Panc1 (cell line): ENCODE data around the gene ADCY2. TPM values are rescaled to one million over a fixed set of nuclear protein-coding genes. Genes with fewer than 3 reads are reported as not detected.

Source experiments
- ATAC-seq: fragments of 200-7000 bp; cut with Tn5 transposase; 2 replicates; pipeline ENCODE4 v1.9.1; 2020; ENCODE audit warnings: mild to moderate bottlenecking, moderate library complexity
- BruUV-seq: library from RNA; stranded (reverse); fragments of 400-500 nt; replicated peaks from 2 replicates; lab custom pipeline; 2021; lab: Mats Ljungman, UMichigan
- CTCF ChIA-PET: fragments of 300-600 bp; sonication (Branson Sonifier 250); formaldehyde crosslinking; loops from one replicate; lab custom pipeline; 2022; ENCODE audit warnings: antibody characterized with exemption; lab: Charles Lee
- POLR2A ChIA-PET: fragments of 300-600 bp; sonication (Branson Sonifier 250); formaldehyde crosslinking; loops from one replicate; lab custom pipeline; 2022; ENCODE audit warnings: antibody characterized with exemption; lab: Charles Lee
- DNase-seq: peaks from one replicate; pipeline ENCODE4 v3.0.0-alpha.2; 2010; ENCODE audit warnings: low read depth, low spot score
- H3K27ac ChIP-seq: 2 replicates; pipeline ENCODE4 v1.5.1; 2011; ENCODE audit warnings: mild to moderate bottlenecking, low read length, inconsistent platforms
- H3K27me3 ChIP-seq: fragments of 200-500 bp; sonication (Bioruptor generic); 2 replicates; pipeline ENCODE4 v1.6.0; 2014; ENCODE audit warnings: low read length, inconsistent platforms; ENCODE audit not compliant: control insufficient read depth, insufficient read depth
- H3K36me3 ChIP-seq: fragments of 200-500 bp; sonication (Bioruptor generic); 2 replicates; pipeline ENCODE4 v1.5.1; 2014; ENCODE audit warnings: inconsistent platforms, mild to moderate bottlenecking, low read length, moderate library complexity; ENCODE audit not compliant: control insufficient read depth, insufficient read depth
- H3K4me1 ChIP-seq: 2 replicates; pipeline ENCODE4 v1.5.1; 2011; ENCODE audit warnings: inconsistent platforms, mild to moderate bottlenecking, low read length, moderate library complexity; ENCODE audit not compliant: control insufficient read depth, insufficient read depth
- H3K4me3 ChIP-seq, 2 experiments: 2 replicates each; pipeline ENCODE4 v1.5.1; 2011 to 2012; ENCODE audit warnings: low read depth in 2 of 2, low read length in 2 of 2, mild to moderate bottlenecking in 2 of 2, inconsistent platforms in 1 of 2, moderate library complexity in 1 of 2
- H3K9me3 ChIP-seq: fragments of 200-500 bp; sonication (Bioruptor generic); 2 replicates; pipeline ENCODE4 v1.5.1; 2014; ENCODE audit warnings: low read depth, mild to moderate bottlenecking, inconsistent platforms, low read length, moderate library complexity; ENCODE audit not compliant: control insufficient read depth, insufficient read depth
- POLR2AphosphoS5 ChIP-seq: IDR thresholded peaks from 2 replicates; pipeline ENCODE4 v1.6.1; 2012; ENCODE audit warnings: mild to moderate bottlenecking, low read depth, low read length, moderate library complexity
- SIN3A ChIP-seq: IDR thresholded peaks from 2 replicates; pipeline ENCODE4 v1.6.1; 2012; ENCODE audit warnings: low read depth, mild to moderate bottlenecking, low read length, moderate library complexity, borderline replicate concordance; ENCODE audit not compliant: insufficient read depth
- TCF7L2 ChIP-seq: IDR thresholded peaks from 2 replicates; pipeline ENCODE4 v1.6.1; 2011; ENCODE audit warnings: mild to moderate bottlenecking, low read depth, low read length, inconsistent platforms
- in situ Hi-C: cut with HindIII; loops from 2 replicates; pipeline ENCODE4 v1.10.0; 2016; ENCODE audit warnings: low sequenced_read_pairs, low pct_unique_long_range_greater_than_20kb
- intact Hi-C: fragments of 100-400 bp; cut with micrococcal nuclease; formaldehyde crosslinking; loops from one replicate; pipeline ENCODE4 v1.10.0; 2022; ENCODE audit not compliant: unreplicated experiment
- total RNA-seq: library from RNA; stranded (reverse); gene quantifications from one replicate; pipeline ENCODE4 v1.2.1, GENCODE V29; 2021; ENCODE audit not compliant: unreplicated experiment
- TF ChIP-seq, protein P1 (sequence below): fragments of 450-650 bp; IDR thresholded peaks from 2 replicates; pipeline ENCODE4 v1.5.1; 2017; ENCODE audit warnings: mild to moderate bottlenecking
- TF ChIP-seq, protein P2 (sequence below), 2 experiments: IDR thresholded peaks; 2 replicates each; pipeline ENCODE4 v1.6.1; 2011 to 2012; ENCODE audit warnings: low read depth in 2 of 2, control low read depth in 1 of 2, low read length in 1 of 2, mild to moderate bottlenecking in 1 of 2, moderate library complexity in 1 of 2; ENCODE audit not compliant: insufficient read depth in 1 of 2

Gene ADCY2
- total RNA-seq, 1 experiment from 2014 or later, result 0.13 TPM

DNA sequence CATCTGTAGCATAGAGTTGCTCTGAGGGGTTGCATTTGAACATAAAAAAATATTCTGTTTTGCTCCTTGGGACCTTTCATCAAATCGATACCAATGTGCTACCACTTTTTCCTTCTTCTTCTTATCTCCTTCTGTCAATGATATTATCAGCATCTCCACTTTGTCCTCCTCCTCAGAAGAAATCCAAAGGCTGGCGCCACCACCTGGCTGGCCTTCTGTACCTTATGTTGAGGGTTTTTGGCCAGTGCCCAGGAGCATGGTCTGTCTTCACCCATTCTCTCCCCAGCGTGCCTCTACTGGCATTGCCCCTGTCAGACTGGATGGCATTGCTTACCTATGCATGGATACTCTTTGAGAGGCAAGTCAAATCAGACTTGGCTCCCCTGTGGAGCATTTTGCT is 287.8 kb downstream of the ADCY2 start:
- Histone ChIP-seq H3K4me3 (no peak overlapping the region), H3K4me1 (no peaks in the 10 kb centered on the region), H3K9me3 (no peaks in the 10 kb centered on the region), H3K27me3 (no peaks in the 10 kb centered on the region), H3K27ac (no peak overlapping the region), H3K36me3 (no peaks in the 10 kb centered on the region)
- CTCF ChIA-PET, result no interaction called here
- DNase-seq, result no peak
- intact Hi-C loops (no loop called here), in situ Hi-C loops (no loop called here)
- POLR2A ChIA-PET, result no interaction called here
- BruUV-seq, result no TSS peak
- TF ChIP-seq POLR2AphosphoS5, result no peak
- TF ChIP-seq SIN3A, result no peak
- TF ChIP-seq, protein P1, sequence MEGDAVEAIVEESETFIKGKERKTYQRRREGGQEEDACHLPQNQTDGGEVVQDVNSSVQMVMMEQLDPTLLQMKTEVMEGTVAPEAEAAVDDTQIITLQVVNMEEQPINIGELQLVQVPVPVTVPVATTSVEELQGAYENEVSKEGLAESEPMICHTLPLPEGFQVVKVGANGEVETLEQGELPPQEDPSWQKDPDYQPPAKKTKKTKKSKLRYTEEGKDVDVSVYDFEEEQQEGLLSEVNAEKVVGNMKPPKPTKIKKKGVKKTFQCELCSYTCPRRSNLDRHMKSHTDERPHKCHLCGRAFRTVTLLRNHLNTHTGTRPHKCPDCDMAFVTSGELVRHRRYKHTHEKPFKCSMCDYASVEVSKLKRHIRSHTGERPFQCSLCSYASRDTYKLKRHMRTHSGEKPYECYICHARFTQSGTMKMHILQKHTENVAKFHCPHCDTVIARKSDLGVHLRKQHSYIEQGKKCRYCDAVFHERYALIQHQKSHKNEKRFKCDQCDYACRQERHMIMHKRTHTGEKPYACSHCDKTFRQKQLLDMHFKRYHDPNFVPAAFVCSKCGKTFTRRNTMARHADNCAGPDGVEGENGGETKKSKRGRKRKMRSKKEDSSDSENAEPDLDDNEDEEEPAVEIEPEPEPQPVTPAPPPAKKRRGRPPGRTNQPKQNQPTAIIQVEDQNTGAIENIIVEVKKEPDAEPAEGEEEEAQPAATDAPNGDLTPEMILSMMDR, result no peak
- no peak for ATAC-seq

DNA sequence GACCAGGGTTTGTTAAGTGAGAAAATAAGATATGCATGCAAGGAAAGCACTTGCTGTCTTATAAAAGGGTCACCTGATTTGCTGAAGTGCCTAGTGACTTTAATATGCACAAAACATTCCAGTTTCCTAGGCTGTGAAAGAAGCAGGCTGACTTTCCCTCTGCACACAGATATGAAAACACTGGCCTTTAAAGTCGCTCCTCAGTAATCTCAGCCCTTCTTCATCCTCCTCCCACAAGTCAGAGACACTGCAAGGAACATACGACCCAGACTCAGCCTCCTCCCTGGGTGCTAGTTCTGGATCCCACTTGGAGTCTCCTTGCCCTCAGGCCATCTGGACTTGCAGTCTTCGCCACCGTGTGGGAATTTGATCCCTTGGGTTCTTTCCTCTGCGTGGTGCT is 288.9 kb downstream of the ADCY2 start:
- TF ChIP-seq POLR2AphosphoS5, result no peak
- TF ChIP-seq, protein P1, result no peak
- TF ChIP-seq, protein P2, sequence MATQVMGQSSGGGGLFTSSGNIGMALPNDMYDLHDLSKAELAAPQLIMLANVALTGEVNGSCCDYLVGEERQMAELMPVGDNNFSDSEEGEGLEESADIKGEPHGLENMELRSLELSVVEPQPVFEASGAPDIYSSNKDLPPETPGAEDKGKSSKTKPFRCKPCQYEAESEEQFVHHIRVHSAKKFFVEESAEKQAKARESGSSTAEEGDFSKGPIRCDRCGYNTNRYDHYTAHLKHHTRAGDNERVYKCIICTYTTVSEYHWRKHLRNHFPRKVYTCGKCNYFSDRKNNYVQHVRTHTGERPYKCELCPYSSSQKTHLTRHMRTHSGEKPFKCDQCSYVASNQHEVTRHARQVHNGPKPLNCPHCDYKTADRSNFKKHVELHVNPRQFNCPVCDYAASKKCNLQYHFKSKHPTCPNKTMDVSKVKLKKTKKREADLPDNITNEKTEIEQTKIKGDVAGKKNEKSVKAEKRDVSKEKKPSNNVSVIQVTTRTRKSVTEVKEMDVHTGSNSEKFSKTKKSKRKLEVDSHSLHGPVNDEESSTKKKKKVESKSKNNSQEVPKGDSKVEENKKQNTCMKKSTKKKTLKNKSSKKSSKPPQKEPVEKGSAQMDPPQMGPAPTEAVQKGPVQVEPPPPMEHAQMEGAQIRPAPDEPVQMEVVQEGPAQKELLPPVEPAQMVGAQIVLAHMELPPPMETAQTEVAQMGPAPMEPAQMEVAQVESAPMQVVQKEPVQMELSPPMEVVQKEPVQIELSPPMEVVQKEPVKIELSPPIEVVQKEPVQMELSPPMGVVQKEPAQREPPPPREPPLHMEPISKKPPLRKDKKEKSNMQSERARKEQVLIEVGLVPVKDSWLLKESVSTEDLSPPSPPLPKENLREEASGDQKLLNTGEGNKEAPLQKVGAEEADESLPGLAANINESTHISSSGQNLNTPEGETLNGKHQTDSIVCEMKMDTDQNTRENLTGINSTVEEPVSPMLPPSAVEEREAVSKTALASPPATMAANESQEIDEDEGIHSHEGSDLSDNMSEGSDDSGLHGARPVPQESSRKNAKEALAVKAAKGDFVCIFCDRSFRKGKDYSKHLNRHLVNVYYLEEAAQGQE (IDR thresholded peaks at IDR 0.05; ENCODE audit: insufficient read depth in 1 of 2, low read depth in 2 of 2, low read length in 1 of 2), result no peak
- in situ Hi-C loops, result no loop called here
- no peaks in the 10 kb centered on the region for H3K9me3 ChIP-seq
- no peaks in the 10 kb centered on the region for H3K36me3 ChIP-seq
- no peaks in the 10 kb centered on the region for H3K4me1 ChIP-seq
- intact Hi-C loops, result no loop called here
- ATAC-seq (no peak), DNase-seq (no peak)
- H3K27me3 ChIP-seq, result no peaks in the 10 kb centered on the region
- POLR2A ChIA-PET, result no interaction called here
- no peak overlapping the region for H3K27ac ChIP-seq
- CTCF ChIA-PET, result no interaction called here
- H3K4me3 ChIP-seq, result no peak overlapping the region
- BruUV-seq, result no TSS peak

DNA sequence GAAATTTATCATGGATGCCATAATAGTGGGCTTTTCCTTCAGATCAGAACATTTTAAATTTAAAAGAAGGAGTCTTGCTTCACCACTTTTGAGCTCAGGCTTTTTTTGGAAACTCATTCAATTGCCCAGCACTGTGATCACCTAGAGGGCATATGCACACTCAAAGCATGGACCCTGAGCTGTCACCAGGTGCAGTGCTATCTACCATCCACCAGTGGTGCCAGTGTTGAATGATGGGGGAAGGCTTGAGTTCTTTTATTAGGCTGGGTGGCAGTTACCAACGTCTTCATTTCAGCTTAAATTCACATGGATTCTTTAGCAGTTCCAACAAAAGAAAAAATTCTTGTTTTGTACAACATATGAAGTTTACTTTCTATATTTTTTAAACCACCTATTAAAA is 290.9 kb downstream of the ADCY2 start:
- H3K4me3 ChIP-seq, result no peak overlapping the region
- in situ Hi-C loops (no loop called here), intact Hi-C loops (no loop called here)
- ChIA-PET CTCF (no interaction called here), POLR2A (interaction anchor here (0.6 kb wide), 1 partner anchor 758 kb away, joined by 3 read pairs; no protein-coding TSS in a partner anchor)
- no peaks in the 10 kb centered on the region for H3K27me3 ChIP-seq
- TF ChIP-seq SIN3A, result no peak
- no peak for TF ChIP-seq POLR2AphosphoS5
- TF ChIP-seq, protein P1, result no peak
- no peak for TF ChIP-seq TCF7L2
- ATAC-seq (no peak), DNase-seq (no peak)
- H3K27ac ChIP-seq, result no peak overlapping the region
- no peaks in the 10 kb centered on the region for H3K9me3 ChIP-seq
- no TSS peak for BruUV-seq
- H3K36me3 ChIP-seq, result no peaks in the 10 kb centered on the region
- H3K4me1 ChIP-seq, result no peaks in the 10 kb centered on the region
